Mesenchymal stem cell (in vitro differentiated cells and primary cell): ENCODE results near the gene RORB.
A peak's percentile ranks its signal among the peaks of the same experiment; 100 is the strongest.

Experiments
- DNase-seq: peaks from one replicate; pipeline ENCODE4 v3.0.0-alpha.2; 2013
- H2AFZ ChIP-seq: one replicate; pipeline ENCODE4 v1.6.1; 2013; ENCODE audit warnings: low read depth, mild to moderate bottlenecking, control low read depth, inconsistent platforms, low read length, moderate library complexity
- H2AK5ac ChIP-seq: 2 replicates; pipeline ENCODE4 v1.6.1; 2013; ENCODE audit warnings: low read length, moderate library complexity, mild to moderate bottlenecking, inconsistent platforms; ENCODE audit not compliant: severe bottlenecking
- H2BK120ac ChIP-seq: one replicate; pipeline ENCODE4 v1.6.1; 2013; ENCODE audit warnings: low read depth, mild to moderate bottlenecking, inconsistent platforms, low read length, moderate library complexity
- H2BK12ac ChIP-seq, 2 experiments: one replicate each; pipeline ENCODE4 v1.6.1; 2013; ENCODE audit warnings: inconsistent platforms in 2 of 2, low read length in 2 of 2, mild to moderate bottlenecking in 2 of 2, moderate library complexity in 2 of 2, control low read depth in 1 of 2
- H2BK15ac ChIP-seq: one replicate; pipeline ENCODE4 v1.6.1; 2013; ENCODE audit warnings: mild to moderate bottlenecking, low read depth, inconsistent platforms; ENCODE audit not compliant: poor library complexity, severe bottlenecking
- H2BK5ac ChIP-seq: 2 replicates; pipeline ENCODE4 v1.6.1; 2013; ENCODE audit warnings: low read depth, mild to moderate bottlenecking, low read length, control low read depth, inconsistent platforms; ENCODE audit not compliant: poor library complexity, severe bottlenecking
- H3K14ac ChIP-seq, 2 experiments: one replicate each; pipeline ENCODE4 v1.6.1; 2013; ENCODE audit warnings: inconsistent platforms in 2 of 2, low read length in 2 of 2, control low read depth in 1 of 2, mild to moderate bottlenecking in 1 of 2, moderate library complexity in 1 of 2
- H3K18ac ChIP-seq, 2 experiments: one replicate each; pipeline ENCODE4 v1.6.1; 2013; ENCODE audit warnings: inconsistent platforms in 2 of 2, low read length in 2 of 2, control low read depth in 1 of 2, low read depth in 1 of 2, mild to moderate bottlenecking in 1 of 2
- H3K23ac ChIP-seq, 2 experiments: one replicate each; pipeline ENCODE4 v1.6.1; 2013; ENCODE audit warnings: inconsistent platforms in 2 of 2, low read length in 2 of 2, mild to moderate bottlenecking in 2 of 2, moderate library complexity in 2 of 2, control low read depth in 1 of 2
- H3K27ac ChIP-seq: 2 replicates; pipeline ENCODE4 v1.5.1; 2013; ENCODE audit warnings: mild to moderate bottlenecking, moderate library complexity, low read length, control low read depth, inconsistent platforms; ENCODE audit not compliant: poor library complexity, severe bottlenecking
- H3K27me3 ChIP-seq, 2 experiments: 2 replicates each; pipeline versions ENCODE4 v1.6.1 to v1.7.0; 2013; ENCODE audit warnings: low read length in 2 of 2, mild to moderate bottlenecking in 2 of 2, moderate library complexity in 2 of 2, control low read depth in 1 of 2, inconsistent platforms in 1 of 2; ENCODE audit not compliant: control insufficient read depth in 1 of 2, insufficient read depth in 1 of 2
- H3K36me3 ChIP-seq, 2 experiments: 2 replicates each; pipeline versions ENCODE4 v1.6.1 to v1.7.0; 2013; ENCODE audit warnings: low read length in 2 of 2, control low read depth in 1 of 2, inconsistent platforms in 1 of 2, low read depth in 1 of 2, mild to moderate bottlenecking in 1 of 2; ENCODE audit not compliant: insufficient read depth in 2 of 2, control insufficient read depth in 1 of 2
- H3K4ac ChIP-seq, 2 experiments: one replicate each; pipeline ENCODE4 v1.6.1; 2013; ENCODE audit warnings: inconsistent platforms in 2 of 2, low read length in 2 of 2, mild to moderate bottlenecking in 2 of 2, moderate library complexity in 2 of 2, control low read depth in 1 of 2, low read depth in 1 of 2
- H3K4me1 ChIP-seq: 2 replicates; pipeline ENCODE4 v1.6.1; 2013; ENCODE audit warnings: low read depth, low read length, control low read depth; ENCODE audit not compliant: control insufficient read depth, insufficient read depth
- H3K4me2 ChIP-seq: 2 replicates; pipeline ENCODE4 v1.6.1; 2013; ENCODE audit warnings: low read length, mild to moderate bottlenecking, inconsistent platforms; ENCODE audit not compliant: poor library complexity, severe bottlenecking
- H3K4me3 ChIP-seq, 2 experiments: 2 replicates each; pipeline versions ENCODE4 v1.5.1 to v1.7.0; 2013; ENCODE audit warnings: low read length in 2 of 2, mild to moderate bottlenecking in 2 of 2, control low read depth in 1 of 2, low read depth in 1 of 2; ENCODE audit not compliant: insufficient read depth in 1 of 2
- H3K79me1 ChIP-seq: replicated peaks from 2 replicates; pipeline ENCODE4 v1.6.1; 2013; ENCODE audit warnings: mild to moderate bottlenecking, control low read depth, low read length, inconsistent platforms; ENCODE audit not compliant: poor library complexity, severe bottlenecking
- H3K9ac ChIP-seq: 2 replicates; pipeline ENCODE4 v1.7.0; 2013; ENCODE audit warnings: mild to moderate bottlenecking, low read length, moderate library complexity
- H3K9me3 ChIP-seq: 2 replicates; pipeline ENCODE4 v1.7.0; 2013; ENCODE audit warnings: mild to moderate bottlenecking, low read length; ENCODE audit not compliant: control insufficient read depth
- H4K8ac ChIP-seq: one replicate; pipeline ENCODE4 v1.6.1; 2013; ENCODE audit warnings: inconsistent platforms, mild to moderate bottlenecking, low read length, moderate library complexity
- H4K91ac ChIP-seq: one replicate; pipeline ENCODE4 v1.6.1; 2013; ENCODE audit warnings: mild to moderate bottlenecking, low read length, inconsistent platforms
- WGBS: methylation state at CpG from one replicate; pipeline ENCODE4 v1.1.7; 2013; ENCODE audit warnings: mixed read lengths; 5-methylcytosine and 5-hydroxymethylcytosine counted together

RORB gene

GRCh38 chr9:74644023-74644422, 146.9 kb downstream of the RORB start:
- Histone ChIP-seq H3K79me1 (no peaks in the 10 kb centered on the region), H3K4ac (no peak overlapping the region), H3K14ac (no peak overlapping the region), H3K36me3 (no peaks in the 10 kb centered on the region), H3K4me2 (no peak overlapping the region), H2AK5ac (no peak overlapping the region), H3K27me3 (peaks cover 0 to 6% of the 10 kb centered on the region in 2 experiments), H3K4me1 (no peaks in the 10 kb centered on the region), H4K91ac (no peak overlapping the region), H2BK15ac (no peak overlapping the region), H2BK5ac (no peak overlapping the region), H4K8ac (no peak overlapping the region), H3K9me3 (no peaks in the 10 kb centered on the region), H3K23ac (no peak overlapping the region), H3K4me3 (no peak overlapping the region), H2BK120ac (no peak overlapping the region), H3K18ac (no peak overlapping the region), H2AFZ (no peak overlapping the region), H2BK12ac (no peak overlapping the region), H3K9ac (no peak overlapping the region), H3K27ac (no peak overlapping the region)
- WGBS, result 77% methylated on average over 3 of the region's 4 CpGs
- no peak for DNase-seq

GRCh38 chr9:74645007-74645639, 148.0 kb downstream of the RORB start:
- Histone ChIP-seq H3K18ac (no peak overlapping the region), H3K27me3 (peaks cover 0 to 6% of the 10 kb centered on the region in 2 experiments)

GRCh38 chr9:74653410-74654080, 156.4 kb downstream of the RORB start:
- WGBS, result 67% methylated on average over 8 of the region's 11 CpGs
- H3K14ac ChIP-seq, result no peak overlapping the region
- no peak overlapping the region for H2AK5ac ChIP-seq
- H3K27me3 ChIP-seq, result no peaks in the 10 kb centered on the region
- no peak overlapping the region for H3K27ac ChIP-seq
- H2BK12ac ChIP-seq, result no peak overlapping the region
- H3K4me1 ChIP-seq, result no peaks in the 10 kb centered on the region
- no peak overlapping the region for H3K4ac ChIP-seq
- H3K4me3 ChIP-seq, result no peak overlapping the region
- H3K9me3 ChIP-seq, result no peaks in the 10 kb centered on the region
- no peaks in the 10 kb centered on the region for H3K36me3 ChIP-seq
- H2BK120ac ChIP-seq, result no peak overlapping the region
- H2BK15ac ChIP-seq, result no peak overlapping the region
- no peaks in the 10 kb centered on the region for H3K79me1 ChIP-seq
- no peak for DNase-seq
- H3K4me2 ChIP-seq, result no peak overlapping the region
- H4K91ac ChIP-seq, result no peak overlapping the region
- H3K18ac ChIP-seq, result no peak overlapping the region
- H4K8ac ChIP-seq, result no peak overlapping the region
- H2BK5ac ChIP-seq, result no peak overlapping the region
- H3K9ac ChIP-seq, result no peak overlapping the region
- H3K23ac ChIP-seq, result no peak overlapping the region
- H2AFZ ChIP-seq, result no peak overlapping the region

More at GRCh38 chr9:74645007-74645639, 148.0 kb downstream of the RORB start:
- Histone ChIP-seq H4K8ac (no peak overlapping the region), H3K23ac (no peak overlapping the region), H3K27ac (no peak overlapping the region), H3K4me3 (no peak overlapping the region), H3K4me2 (no peak overlapping the region), H2AK5ac (no peak overlapping the region), H3K4me1 (no peaks in the 10 kb centered on the region), H3K79me1 (no peaks in the 10 kb centered on the region), H2BK5ac (no peak overlapping the region), H3K9ac (no peak overlapping the region), H3K14ac (no peak overlapping the region), H2BK12ac (no peak overlapping the region), H2BK15ac (no peak overlapping the region), H2BK120ac (no peak overlapping the region), H3K9me3 (no peaks in the 10 kb centered on the region), H3K36me3 (no peaks in the 10 kb centered on the region), H4K91ac (no peak overlapping the region), H2AFZ (no peak overlapping the region), H3K4ac (no peak overlapping the region)
- no CpG with 5 or more reads among the region's 3 CpGs for WGBS
- peak; percentile 5 for DNase-seq

- no peak overlapping the region for H2BK15ac ChIP-seq
- H3K4ac ChIP-seq, result no peak overlapping the region
- H3K14ac ChIP-seq, result no peak overlapping the region
- no peak overlapping the region for H2BK120ac ChIP-seq
- H2BK12ac ChIP-seq, result no peak overlapping the region
- H3K27me3 ChIP-seq, result no peaks in the 10 kb centered on the region
- no peak overlapping the region for H2AK5ac ChIP-seq
- DNase-seq, result no peak
- no peak overlapping the region for H4K91ac ChIP-seq
- H3K18ac ChIP-seq, result no peak overlapping the region
- 84% methylated on average over 8 of the region's 8 CpGs for WGBS
- no peaks in the 10 kb centered on the region for H3K4me1 ChIP-seq
- H2BK5ac ChIP-seq, result no peak overlapping the region
- H3K4me2 ChIP-seq, result no peak overlapping the region
- H2AFZ ChIP-seq, result no peak overlapping the region
- no peaks in the 10 kb centered on the region for H3K79me1 ChIP-seq
- no peaks in the 10 kb centered on the region for H3K9me3 ChIP-seq
- no peak overlapping the region for H3K23ac ChIP-seq
- no peak overlapping the region for H3K9ac ChIP-seq
- H3K36me3 ChIP-seq, result no peaks in the 10 kb centered on the region
- no peak overlapping the region for H3K4me3 ChIP-seq
- H3K27ac ChIP-seq, result no peak overlapping the region
- no peak overlapping the region for H4K8ac ChIP-seq
These were observed 165.5 kb downstream of the RORB start for GRCh38 chr9:74662674-74663073.
